SKM-1 (cell line): ENCODE data around the gene STOML1.
"Not testable (repeated sequence)": the region's sequence is repeated elsewhere in the genome, so short reads cannot be mapped to it uniquely, and the experiment has no call there.

Experiments used
- DNase-seq: peaks from one replicate; lab custom pipeline; 2025; ENCODE audit not compliant: unreplicated experiment; lab: John Stamatoyannopoulos, UW

Gene STOML1

DNA sequence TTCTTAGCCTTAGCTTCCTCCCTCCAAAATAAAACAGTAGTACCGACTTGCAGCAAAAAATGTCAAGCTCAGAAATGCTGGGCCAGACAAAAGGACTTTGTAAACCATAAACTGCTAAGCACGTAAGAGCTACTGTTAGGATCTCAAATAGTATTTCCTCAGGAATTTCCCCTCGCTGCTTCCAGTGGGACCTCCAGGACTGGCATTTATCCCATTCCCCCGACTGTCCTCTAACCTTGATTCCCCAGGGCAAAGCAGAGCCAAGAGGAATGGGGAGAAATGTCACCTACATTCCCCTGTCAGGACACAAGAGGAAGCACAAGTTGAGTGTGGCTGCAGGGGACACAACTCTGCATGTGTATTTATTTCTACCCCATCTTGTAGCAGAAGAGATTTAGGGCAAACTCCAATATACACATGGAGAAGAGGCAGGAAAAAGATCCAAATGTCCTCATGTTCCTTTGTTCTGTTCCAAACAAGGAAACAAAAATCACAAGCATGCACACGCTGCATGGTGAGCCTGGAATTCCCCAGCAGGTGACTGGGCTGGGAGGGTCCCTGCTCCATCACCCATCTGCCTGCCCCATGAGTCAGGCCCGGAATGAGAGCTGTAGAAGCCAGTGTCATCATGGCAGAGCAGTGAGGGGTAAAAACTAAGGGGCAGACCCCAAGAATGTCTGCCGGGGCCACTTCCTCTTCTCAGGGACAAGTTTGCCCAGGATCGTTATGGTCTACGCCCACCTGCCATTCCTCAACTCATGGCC, 4.2 kb downstream of the STOML1 start:
- DNase-seq, result no peak

DNA sequence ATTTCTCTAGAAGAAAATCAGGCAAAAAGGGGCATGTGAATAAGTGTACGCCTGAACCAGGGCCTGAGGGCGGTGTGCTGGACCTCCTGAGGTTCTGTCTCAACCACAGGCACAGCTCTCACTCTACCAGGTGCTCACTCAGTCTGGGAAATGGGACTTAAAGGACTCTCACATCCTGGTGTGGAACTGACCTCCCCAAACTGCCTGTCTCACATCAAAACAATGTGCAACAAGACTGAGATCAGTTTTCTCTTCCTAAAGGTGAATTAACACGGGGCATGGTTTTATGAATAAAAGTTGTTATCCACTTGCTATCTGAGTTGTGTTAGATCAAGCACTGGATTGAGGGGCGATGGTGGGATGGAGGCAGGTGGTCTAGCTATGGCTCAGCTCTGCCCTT, 4.8 kb downstream of the STOML1 start:
- no peak for DNase-seq

DNA sequence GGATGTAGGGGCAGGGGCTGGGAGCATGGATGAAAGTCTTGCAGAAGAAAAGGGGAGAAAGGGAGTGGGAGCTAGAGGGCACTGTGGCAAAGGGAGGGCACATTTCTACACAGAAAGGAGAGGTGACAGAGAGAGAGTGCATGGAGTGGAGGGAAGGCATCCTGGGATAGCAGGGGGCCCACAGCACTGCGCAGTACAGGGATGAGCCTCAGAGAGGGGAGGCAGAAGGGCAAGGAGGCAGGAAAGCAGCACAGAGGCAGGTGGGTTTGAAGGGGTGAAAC, 5.4 kb downstream of the STOML1 start:
- no peak for DNase-seq

DNA sequence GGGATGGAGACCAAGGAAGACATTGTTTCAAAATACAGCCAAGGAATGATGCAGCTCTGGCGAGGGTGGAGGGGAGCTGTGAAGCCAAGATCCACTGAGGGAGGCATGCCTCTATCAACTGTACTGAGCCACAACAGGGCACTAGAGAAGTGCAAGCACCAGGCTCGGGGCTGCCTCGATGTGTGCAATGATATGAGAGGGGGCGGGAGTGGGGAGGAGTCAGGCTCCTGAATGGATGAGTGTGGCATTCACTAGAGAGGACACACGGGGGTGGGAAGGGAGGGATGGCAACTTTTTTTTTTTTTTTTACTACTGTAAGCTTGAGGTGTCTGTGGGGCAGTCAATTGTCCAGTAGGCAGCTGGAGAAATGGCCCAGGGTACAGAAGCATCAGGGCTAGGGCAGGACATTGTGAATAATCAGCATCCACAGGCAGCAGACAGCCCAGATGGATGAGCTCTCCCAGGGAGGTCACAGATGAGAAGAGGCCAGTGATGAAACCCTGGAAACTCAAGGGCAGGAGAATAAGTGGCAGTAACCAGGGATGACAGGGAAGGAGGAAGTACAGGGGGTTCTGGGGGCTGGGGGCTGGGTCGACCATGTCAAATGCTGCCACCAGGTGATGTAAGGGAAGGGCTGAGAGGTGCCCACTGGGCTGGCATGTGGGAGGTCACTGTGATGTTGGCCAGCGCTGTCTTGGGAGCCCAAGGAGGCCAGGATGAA, 5.9 kb downstream of the STOML1 start:
- DNase-seq, result no peak

DNA sequence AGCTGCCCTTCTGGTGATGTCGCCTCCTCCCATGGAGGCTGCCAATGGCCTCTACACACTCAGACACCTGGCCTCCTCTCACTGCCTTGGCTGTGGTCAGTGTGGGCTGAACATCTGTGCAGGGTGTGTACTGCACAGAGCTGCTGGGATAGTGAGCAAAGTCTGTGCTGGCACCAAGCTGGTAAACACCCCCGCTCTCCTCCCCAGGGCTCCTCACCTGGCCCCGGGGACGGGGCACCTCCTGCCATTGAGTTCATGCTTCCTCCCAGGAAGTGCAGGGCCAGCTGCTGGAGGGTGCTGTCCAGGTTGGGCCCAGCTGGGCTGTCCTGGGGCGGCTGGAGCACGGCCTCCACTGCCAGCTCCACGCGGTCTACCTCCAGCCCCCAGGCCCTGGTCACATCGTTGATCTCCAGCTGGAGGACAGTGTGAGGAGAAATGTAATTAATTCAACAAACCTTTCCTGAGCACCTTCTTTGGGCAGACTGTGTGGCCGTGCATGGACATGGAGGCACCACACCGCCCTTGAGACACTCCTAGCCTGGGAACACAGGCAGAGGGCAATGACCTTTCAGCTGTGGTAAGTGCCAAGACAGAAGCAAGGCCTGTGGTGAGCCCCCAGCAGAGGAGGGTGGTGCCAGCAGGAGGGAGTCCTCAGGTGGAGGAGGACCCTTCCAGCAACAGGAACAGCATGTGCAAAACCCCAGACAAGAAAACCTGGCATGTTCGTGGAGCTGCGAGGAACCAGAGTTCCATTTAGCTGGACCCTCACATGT, 6.8 kb downstream of the STOML1 start:
- DNase-seq, result no peak

DNA sequence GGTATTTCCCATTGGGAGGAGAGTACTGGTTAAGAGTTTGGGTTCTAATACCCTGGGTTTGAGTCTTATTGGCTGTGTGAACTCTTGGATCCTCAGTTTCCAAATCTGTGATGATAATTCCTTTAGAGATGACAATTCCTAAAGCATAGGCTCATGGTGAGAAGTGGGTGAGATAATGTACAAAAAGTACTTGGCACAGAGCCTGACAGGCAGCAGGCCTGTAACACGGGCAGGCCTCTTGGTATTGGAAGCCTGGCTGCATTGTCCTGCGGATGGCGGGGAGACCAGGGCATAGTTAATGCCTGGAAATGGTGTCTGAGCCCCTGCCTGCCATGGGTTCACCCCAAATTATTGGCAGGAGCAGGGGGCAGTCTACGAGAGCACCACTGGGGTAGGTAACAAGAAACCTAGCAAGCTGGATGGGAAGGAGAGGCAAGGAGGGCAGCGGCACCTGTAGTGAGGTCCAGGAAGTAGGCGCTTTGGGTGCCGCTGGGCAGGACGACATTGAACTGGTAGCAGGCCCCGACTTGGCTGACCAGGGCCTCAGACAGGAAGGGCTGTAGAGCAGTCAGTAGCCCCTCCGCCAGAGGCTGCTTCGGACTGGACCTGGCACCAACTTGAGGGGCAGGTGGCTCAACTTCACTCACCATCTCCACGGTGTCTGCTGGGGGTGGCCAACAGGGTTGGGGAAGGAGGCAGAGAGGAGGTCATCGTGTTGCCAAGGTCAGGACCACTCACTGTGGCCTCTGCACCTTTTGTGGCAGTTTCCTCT, 7.7 kb downstream of the STOML1 start:
- DNase-seq, result no peak

DNA sequence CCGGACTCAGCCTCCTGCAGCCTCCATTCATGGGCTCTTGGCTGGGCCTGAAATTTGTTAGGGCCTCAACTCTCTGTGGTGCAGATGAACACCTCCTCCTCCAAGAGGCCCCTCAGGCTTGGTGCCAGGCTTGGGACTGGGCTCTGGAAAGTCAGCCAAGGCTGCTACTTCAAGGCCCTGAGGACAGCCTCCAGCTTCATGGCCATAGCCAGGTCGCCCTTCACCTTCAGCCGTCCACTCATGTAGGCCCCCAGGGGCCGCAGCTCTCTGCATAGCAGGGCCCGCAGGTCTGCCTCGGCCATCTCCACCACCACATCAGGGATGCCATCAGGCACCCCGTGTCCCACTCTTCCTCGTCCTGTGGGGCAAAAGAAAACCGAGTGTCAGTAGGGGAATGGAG, 8.3 kb downstream of the STOML1 start:
- no peak for DNase-seq

DNA sequence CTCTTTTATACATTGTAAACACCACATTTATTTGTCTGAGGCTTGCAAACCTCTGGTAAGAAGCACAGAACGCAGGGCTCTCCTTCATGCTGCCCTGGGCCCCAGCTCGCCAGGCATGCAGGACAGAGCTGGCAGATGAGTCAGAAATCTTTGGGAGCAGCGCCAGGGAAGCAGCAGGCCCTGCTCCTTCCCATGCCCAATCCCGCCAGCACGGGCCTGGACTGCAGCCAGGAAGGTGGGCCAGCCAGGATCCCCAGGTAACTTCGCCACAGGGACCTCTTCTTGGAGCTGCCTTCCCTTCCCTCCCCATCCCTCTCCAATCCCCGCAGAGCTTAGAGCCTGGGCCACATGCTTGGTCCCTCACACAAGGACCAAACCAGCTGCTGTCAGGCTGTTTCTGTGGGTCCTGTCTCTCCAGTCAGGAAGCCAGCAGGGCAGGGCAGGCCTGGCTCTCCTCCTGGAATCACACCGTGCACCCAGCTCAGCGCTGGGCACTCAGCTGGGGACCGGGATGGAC, 8.8 kb downstream of the STOML1 start:
- DNase-seq, result no peak

DNA sequence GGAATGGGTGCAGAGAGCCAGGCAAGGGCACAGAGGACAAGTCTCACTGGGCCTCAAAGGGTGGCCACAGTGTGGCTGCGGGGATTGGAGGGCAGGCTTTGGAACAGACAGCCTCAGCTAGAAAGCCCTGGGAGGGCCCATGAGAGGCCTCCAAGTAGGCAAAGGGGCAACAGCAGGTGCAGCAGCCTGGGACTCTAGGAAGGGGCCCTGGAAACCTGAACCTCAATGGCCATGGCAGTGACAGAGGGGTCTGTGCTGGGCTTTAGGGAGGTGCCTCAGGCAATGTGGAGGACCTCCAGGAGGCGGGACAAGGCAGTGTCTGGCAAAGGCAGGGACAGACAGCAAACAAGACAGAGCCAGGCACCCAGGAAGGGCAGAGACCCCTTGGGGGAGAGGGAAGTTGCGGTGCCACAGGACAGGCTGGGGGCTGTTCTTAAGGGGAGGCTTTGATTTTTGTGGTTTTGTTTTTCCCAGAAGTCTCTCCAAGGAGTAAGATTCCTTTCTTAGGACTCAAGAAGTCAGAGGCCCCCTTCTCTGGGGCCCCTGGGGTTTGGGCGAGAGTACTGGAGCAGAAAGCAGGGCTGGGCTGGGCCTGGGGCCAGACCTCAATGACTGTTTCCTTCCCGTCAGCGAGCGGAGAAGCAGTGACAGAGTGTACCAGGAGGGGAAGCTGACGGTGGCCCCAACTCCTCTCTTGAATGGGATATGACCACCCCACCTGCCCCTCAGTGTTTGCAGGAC, 9.7 kb downstream of the STOML1 start:
- peak; percentile 24 for DNase-seq

DNA sequence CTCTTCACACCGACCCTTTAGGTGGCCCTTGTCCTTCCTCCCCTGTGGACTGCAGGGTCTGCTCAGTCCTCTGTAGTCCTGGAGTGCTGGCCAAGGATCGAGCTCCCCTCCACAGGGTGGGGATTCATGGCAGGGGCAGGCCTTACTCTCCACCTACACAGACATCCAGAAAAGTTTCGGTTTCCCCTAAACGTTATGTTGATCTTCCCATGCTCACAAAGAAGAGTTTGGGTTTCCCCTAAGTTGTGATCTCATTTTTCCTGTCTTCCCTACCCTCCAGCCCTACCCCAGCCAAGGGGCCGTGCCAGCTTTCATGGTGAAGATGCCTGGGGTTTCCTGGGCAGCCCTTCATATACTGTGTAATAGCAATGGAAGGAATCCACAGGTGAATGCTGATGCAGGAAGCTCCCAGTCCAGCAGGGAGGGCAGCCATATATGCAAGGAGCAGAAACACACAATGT, 10.3 kb downstream of the STOML1 start:
- no peak for DNase-seq

DNA sequence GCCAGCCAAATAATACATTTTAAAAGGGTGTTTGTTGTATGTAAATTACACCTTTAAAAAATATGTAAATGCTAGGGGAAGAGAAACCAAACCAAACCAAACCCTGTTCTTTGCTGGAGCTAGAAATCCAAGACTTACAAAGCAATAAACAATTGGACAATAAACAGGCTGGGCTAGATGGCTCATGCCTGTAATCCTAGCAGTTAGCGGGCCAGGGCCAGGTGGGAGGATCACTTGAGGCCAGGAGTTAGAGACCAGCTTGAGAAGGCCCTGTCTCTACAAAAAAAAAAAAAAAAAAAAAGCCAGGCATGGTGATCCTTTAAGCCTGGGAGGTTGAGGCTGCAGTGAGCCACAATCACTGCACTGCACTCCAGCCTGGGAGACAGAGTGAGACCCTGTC, 12.5 kb downstream of the STOML1 start:
- DNase-seq, result no peak

DNA sequence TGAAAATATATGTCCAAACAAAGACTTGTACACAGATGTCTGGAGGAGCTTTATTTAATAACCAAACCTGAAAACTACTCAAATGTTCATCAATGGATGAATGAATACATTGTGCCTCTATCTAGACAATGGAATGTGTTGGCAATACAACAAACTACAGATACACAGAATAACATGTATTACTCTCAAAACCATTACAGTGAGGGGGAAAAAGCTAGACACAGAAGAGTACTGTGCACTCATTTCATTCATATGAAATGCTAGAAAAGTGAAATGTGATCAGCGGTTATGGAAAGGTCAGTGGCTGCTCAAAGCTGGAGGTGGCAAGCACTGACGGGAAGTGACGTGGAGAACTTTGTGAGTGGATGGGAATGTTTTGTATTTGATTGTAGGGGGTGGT, 13.2 kb downstream of the STOML1 start:
- DNase-seq, result no peak

DNA sequence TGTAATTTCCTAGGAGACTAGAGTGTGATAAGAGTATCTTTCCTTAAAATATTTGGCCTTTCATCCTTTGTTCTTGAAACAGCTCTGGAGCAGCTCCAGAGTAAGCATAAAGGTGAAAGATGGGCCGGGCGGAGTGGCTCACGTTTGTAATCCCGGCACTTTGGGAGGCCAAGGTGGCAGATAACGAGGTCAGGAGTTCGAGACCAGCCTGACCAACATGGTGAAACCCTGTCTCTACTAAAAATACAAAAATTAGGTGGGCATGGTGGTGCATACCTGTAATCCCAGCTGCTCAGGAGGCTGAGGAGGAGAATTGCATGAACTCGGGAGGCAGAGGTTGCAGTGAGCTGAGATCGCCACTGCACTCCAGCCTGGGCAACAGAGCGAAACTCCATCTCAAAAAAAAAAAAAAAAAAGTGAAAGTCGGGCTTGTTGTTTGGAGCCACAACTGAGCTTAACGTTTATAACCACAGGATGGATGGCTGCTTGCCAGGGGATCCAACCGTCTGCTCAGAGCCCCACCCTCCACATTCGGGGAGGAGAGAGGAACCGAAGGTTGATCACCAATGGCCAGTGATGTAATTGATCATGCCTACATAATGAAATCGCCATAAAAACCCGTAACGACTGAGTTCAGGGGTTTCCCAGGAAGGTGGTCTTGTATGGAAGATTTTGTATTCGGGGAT, 16.5 kb downstream of the STOML1 start:
- not testable (repeated sequence) for DNase-seq

DNA sequence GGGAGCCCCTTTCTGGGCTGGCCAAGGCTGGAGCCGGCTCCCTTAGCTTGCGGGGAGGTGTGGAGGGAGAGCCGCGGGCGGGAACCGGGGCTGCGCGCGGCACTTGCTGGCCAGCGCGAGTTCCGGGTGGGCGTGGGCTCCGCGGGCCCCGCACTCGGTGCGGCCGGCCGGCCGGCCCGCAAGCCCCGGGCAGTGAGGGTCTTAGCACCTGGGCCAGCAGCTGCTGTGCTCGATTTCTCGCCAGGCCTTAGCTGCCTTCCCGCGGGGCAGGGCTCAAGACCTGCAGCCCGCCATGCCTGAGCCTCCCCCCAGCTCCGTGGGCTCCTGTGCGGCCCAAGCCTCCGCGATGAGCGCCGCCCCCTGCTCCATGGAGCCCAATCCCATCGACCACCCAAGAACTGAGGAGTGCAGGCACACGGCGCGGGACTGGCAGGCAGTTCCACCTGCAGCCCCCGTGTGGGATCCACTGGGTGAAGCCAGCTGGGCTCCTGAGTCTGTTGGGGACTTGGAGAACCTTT, 18.4 kb downstream of the STOML1 start:
- DNase-seq, result not testable (repeated sequence)

DNA sequence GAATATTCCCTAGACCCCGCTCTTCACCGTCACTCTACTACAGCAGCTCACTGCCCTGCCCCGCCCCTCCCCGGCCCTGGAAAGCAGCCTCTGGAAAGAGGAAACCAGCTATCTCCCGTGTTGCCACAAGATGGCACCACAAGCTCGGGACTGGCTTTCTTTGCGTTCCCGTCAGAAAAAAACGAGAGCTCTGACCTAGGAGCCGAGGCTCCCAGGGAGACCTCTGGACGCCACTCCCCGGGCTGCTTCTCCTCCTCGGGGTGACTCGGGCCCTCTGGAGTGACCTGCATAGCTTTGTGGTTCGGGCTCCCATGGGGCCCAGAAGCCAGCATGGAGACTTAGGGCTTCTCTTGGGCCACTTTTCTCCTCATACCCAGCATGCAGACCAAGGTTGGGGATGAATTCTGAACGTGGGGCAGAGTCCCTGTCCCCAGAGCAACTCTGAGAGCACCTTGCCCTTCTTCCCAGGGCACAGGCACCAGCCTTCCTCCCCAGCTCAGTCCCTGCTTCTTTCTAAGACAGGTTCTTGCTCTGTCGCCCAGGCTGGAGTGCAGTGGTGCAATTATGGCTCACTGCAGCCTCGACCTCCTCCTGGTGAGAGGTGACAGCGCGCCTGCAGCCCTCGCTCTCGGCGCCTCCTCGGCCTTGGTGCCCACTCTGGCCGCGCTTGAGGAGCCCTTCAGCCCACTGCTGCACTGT, 19.0 kb downstream of the STOML1 start:
- peak; percentile 73 for DNase-seq

DNA sequence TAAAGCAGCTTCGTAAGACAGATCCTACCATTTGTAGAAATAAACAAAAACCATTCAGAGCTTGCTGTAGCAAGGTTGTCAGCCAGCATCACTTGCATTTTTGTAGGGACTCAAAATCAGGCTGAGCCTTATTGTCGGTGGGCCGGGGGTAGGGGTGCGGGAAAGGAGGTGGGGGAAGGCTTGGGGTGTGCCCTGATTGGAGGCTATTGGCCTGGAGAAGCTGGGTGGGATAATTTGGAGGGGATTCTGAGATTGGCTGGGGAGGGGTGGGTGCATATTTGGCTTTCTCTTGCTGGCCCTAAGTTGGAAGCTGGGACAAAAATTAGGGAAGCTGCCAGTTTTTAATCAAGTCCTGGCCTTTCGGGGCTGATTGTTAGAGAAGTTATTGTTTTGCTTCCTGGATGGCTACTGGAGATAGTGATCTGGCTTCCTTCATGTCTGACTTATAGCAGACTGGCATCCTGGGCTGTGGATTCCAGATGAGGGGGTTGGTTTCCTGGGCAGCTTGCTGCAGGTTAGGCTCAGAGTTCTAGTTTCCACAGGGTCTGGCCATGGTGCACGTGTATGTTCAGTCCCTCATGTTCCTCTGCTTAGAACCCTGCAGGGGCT, 22.8 kb downstream of the STOML1 start:
- no peak for DNase-seq

DNA sequence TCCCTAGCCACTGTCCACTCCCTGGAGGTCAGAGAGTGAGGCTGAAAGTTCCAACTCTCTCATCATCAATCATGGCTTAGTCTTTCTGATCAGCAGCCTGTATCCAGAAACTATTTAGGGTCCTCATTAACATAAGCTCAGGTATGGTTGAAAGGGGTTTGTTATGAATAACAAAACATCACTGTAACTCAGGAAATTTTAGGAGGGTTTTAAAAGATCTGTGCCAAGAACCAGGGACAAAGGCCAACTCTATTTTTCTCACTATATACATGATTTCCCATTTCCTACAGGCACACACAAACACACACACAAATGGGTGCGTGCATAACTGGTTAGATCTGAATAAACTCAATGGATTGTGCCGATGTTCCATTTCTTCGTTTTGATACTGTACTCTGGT, 23.6 kb downstream of the STOML1 start:
- DNase-seq, result no peak

DNA sequence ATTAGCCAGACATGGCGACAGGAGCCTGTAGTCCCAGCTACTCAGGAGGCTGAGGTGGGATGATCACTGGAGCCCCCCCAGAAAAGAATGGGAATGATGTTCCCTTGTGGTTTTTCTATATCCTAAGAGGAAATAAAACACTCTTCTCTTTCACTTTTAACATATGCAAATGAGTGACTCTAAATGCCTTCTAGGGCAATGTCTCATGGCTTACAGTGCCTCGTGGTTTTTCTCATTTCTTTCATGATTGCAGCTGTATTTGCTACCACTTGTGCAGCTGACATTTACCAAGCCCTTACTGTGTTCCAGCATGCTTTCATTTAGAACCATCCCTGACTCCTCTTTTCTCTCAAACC, 26.4 kb downstream of the STOML1 start:
- DNase-seq, result no peak
